Sigmoid colon (tissue), 3 donors: ENCODE results near the gene SECTM1.

Experiments used
- POLR2A ChIP-seq, 2 donors: fragments of 450-650 bp; IDR thresholded peaks; one replicate each; pipeline ENCODE4 v1.6.1; 2016; ENCODE audit warnings: antibody characterized with exemption in 2 of 2, mild to moderate bottlenecking in 2 of 2, moderate library complexity in 2 of 2
- TF ChIP-seq, protein P1 (sequence below), 4 experiments: fragments of 450-650 bp in 3 of 4; fragments of 200-600 bp in 1 of 4; IDR thresholded peaks; one replicate each; pipeline ENCODE4 v1.5.1; 2016 to 2019; ENCODE audit warnings: antibody characterized with exemption in 4 of 4, mild to moderate bottlenecking in 3 of 4, moderate library complexity in 2 of 4

DNA sequence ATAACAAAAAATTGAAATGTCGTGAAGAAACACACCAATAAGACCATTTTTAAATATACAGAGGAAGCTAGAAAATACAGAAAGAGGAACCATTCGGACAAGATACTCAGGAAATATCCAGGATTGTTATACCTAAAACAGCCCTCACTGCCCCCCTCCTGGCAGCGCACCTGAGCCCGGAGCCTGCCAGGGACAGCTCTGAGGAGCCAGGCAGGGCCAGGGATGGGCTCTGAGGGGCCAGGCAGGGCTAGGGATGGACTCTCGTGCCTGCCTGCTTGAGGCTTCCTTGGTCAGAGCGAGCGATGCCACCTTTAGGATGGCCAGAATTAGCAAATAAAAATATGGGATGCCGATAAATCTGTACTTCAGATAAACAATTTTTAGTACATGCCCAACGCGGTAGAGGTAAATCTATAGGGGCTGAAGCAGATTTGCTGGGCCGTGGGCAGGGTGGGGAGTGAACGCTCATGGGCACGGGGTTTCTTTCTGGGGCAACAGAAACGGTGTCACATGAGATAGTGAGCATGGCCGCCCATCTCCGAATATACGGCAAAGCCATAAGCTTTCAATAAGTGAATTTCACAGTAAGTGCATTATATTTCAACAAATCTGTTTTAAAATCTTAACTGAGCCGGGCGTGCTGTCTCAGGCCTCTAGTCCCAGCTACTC is 41.9 kb downstream of the SECTM1 start:
- TF ChIP-seq, protein P1, sequence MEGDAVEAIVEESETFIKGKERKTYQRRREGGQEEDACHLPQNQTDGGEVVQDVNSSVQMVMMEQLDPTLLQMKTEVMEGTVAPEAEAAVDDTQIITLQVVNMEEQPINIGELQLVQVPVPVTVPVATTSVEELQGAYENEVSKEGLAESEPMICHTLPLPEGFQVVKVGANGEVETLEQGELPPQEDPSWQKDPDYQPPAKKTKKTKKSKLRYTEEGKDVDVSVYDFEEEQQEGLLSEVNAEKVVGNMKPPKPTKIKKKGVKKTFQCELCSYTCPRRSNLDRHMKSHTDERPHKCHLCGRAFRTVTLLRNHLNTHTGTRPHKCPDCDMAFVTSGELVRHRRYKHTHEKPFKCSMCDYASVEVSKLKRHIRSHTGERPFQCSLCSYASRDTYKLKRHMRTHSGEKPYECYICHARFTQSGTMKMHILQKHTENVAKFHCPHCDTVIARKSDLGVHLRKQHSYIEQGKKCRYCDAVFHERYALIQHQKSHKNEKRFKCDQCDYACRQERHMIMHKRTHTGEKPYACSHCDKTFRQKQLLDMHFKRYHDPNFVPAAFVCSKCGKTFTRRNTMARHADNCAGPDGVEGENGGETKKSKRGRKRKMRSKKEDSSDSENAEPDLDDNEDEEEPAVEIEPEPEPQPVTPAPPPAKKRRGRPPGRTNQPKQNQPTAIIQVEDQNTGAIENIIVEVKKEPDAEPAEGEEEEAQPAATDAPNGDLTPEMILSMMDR (IDR thresholded peaks at IDR 0.05): no peak
- TF ChIP-seq POLR2A (IDR thresholded peaks at IDR 0.05): no peak
